Activated T-helper 17 cell treated with anti-CD3 and anti-CD28 coated beads, Interleukin-2, amount 50 U/mL, for 72 hours (primary cell): ENCODE data around the gene SEC22B. TPM values are rescaled to one million over a fixed set of nuclear protein-coding genes. Genes with fewer than 3 reads are reported as not detected.
A peak's percentile ranks its signal among the peaks of the same experiment; 100 is the strongest.
"Not testable (repeated sequence)": the region's sequence is repeated elsewhere in the genome, so short reads cannot be mapped to it uniquely, and the experiment has no call there.

Source experiments
- ATAC-seq: fragments of 150-1000 bp; cut with Tn5 transposase; replicated peaks from 2 replicates; pipeline ENCODE4 v1.10.0; 2021; ENCODE audit warnings: mild to moderate bottlenecking, moderate library complexity
- H3K27ac Mint-ChIP-seq: one replicate; pipeline ENCODE4 v1.8.0; 2022; ENCODE audit warnings: mixed read lengths
- H3K27me3 Mint-ChIP-seq: one replicate; pipeline ENCODE4 v1.8.0; 2022; ENCODE audit warnings: mixed read lengths
- H3K36me3 Mint-ChIP-seq: one replicate; pipeline ENCODE4 v1.8.0; 2022; ENCODE audit warnings: low read depth, mild to moderate bottlenecking, mixed read lengths
- H3K4me1 Mint-ChIP-seq: one replicate; pipeline ENCODE4 v1.8.0; 2022; ENCODE audit warnings: mixed read lengths
- H3K4me3 Mint-ChIP-seq: one replicate; pipeline ENCODE4 v1.8.0; 2022; ENCODE audit warnings: mild to moderate bottlenecking, mixed read lengths
- H3K9me3 Mint-ChIP-seq: one replicate; pipeline ENCODE4 v1.8.0; 2022; ENCODE audit warnings: mixed read lengths
- total RNA-seq, 2 donors: library from RNA; stranded (reverse); gene quantifications; one replicate each; pipeline ENCODE4 v1.2.3, GENCODE V29; 2022

Gene SEC22B
- 10 to 100 TPM; 23.3 to 23.7 TPM for total RNA-seq

GRCh38 chr1:120176092-120176855, at the start of gene SEC22B:
TSS of gene SEC22B (minus strand) at chr1:120176520. CDS start at chr1:120176381, 139 bp downstream.
- Mint-ChIP-seq H3K27me3 (no peaks in the 10 kb centered on the region), H3K4me3 (peak within 1 kb of the TSS; percentile 99), H3K36me3 (peaks cover 14% of the 10 kb centered on the region), H3K27ac (peak within 1 kb of the TSS; percentile 99), H3K4me1 (peaks cover 5% of the 10 kb centered on the region), H3K9me3 (no peaks in the 10 kb centered on the region)
- ATAC-seq, result peak; percentile 99

- not testable (repeated sequence) for H3K4me1 Mint-ChIP-seq, H3K27ac Mint-ChIP-seq, ATAC-seq, H3K9me3 Mint-ChIP-seq, H3K27me3 Mint-ChIP-seq, H3K4me3 Mint-ChIP-seq, H3K36me3 Mint-ChIP-seq
Measured at GRCh38 chr1:120217933-120218332, 41.6 kb upstream of the SEC22B start.

GRCh38 chr1:120217175-120217929, 41.0 kb upstream of the SEC22B start:
- not testable (repeated sequence) for H3K27me3 Mint-ChIP-seq, H3K9me3 Mint-ChIP-seq, H3K4me1 Mint-ChIP-seq, H3K36me3 Mint-ChIP-seq, H3K4me3 Mint-ChIP-seq, ATAC-seq, H3K27ac Mint-ChIP-seq

- H3K4me1 Mint-ChIP-seq, H3K36me3 Mint-ChIP-seq, H3K4me3 Mint-ChIP-seq, H3K27me3 Mint-ChIP-seq, H3K27ac Mint-ChIP-seq, H3K9me3 Mint-ChIP-seq: not testable (repeated sequence)
- peak; percentile 63 for ATAC-seq
Measured at GRCh38 chr1:120213606-120214005, 37.3 kb upstream of the SEC22B start.

GRCh38 chr1:120210754-120211153, 34.4 kb upstream of the SEC22B start:
- not testable (repeated sequence) for H3K9me3 Mint-ChIP-seq, H3K27ac Mint-ChIP-seq, H3K4me1 Mint-ChIP-seq, ATAC-seq, H3K27me3 Mint-ChIP-seq, H3K4me3 Mint-ChIP-seq, H3K36me3 Mint-ChIP-seq

- peak overlapping the region; percentile 50 for H3K4me3 Mint-ChIP-seq
- ATAC-seq, result peak; percentile 45
Measured at GRCh38 chr1:120196863-120197775, 20.8 kb upstream of the SEC22B start.

GRCh38 chr1:120188626-120189025, 12.3 kb upstream of the SEC22B start:
- not testable (repeated sequence) for H3K9me3 Mint-ChIP-seq, ATAC-seq, H3K27ac Mint-ChIP-seq, H3K4me1 Mint-ChIP-seq, H3K4me3 Mint-ChIP-seq, H3K27me3 Mint-ChIP-seq, H3K36me3 Mint-ChIP-seq

More at GRCh38 chr1:120196863-120197775, 20.8 kb upstream of the SEC22B start:
- H3K4me1 Mint-ChIP-seq, H3K27ac Mint-ChIP-seq, H3K27me3 Mint-ChIP-seq, H3K36me3 Mint-ChIP-seq, H3K9me3 Mint-ChIP-seq: not testable (repeated sequence)

GRCh38 chr1:120182176-120182707, 5.9 kb upstream of the SEC22B start:
- H3K27me3 Mint-ChIP-seq, H3K36me3 Mint-ChIP-seq, H3K27ac Mint-ChIP-seq, H3K4me1 Mint-ChIP-seq, H3K4me3 Mint-ChIP-seq, H3K9me3 Mint-ChIP-seq: not testable (repeated sequence)
- ATAC-seq, result peak; percentile 62

- not testable (repeated sequence) for H3K9me3 Mint-ChIP-seq, H3K27ac Mint-ChIP-seq, ATAC-seq, H3K27me3 Mint-ChIP-seq, H3K4me1 Mint-ChIP-seq, H3K4me3 Mint-ChIP-seq
- H3K36me3 Mint-ChIP-seq, result peaks cover 14% of the 10 kb centered on the region
Measured at GRCh38 chr1:120179811-120180690, 3.7 kb upstream of the SEC22B start.

GRCh38 chr1:120178799-120179756, 2.8 kb upstream of the SEC22B start:
- Mint-ChIP-seq H3K36me3 (peaks cover 14% of the 10 kb centered on the region), H3K27me3 (no peaks in the 10 kb centered on the region), H3K4me1 (peaks cover 5% of the 10 kb centered on the region), H3K4me3 (no peak overlapping the region), H3K27ac (no peak overlapping the region), H3K9me3 (no peaks in the 10 kb centered on the region)
- no peak for ATAC-seq

GRCh38 chr1:120178058-120178457, 1.7 kb upstream of the SEC22B start:
- ATAC-seq, H3K27me3 Mint-ChIP-seq: not testable (repeated sequence)
- peaks cover 14% of the 10 kb centered on the region for H3K36me3 Mint-ChIP-seq

GRCh38 chr1:120175688-120176087, 632 bp downstream of the SEC22B start:
- Mint-ChIP-seq H3K36me3 (peaks cover 14% of the 10 kb centered on the region), H3K27ac (peak overlapping the region; percentile 99), H3K4me3 (peak overlapping the region; percentile 99)
- ATAC-seq, result peak; percentile 31
- not testable (repeated sequence) for H3K9me3 Mint-ChIP-seq, H3K27me3 Mint-ChIP-seq, H3K4me1 Mint-ChIP-seq

More at GRCh38 chr1:120178058-120178457, 1.7 kb upstream of the SEC22B start:
- H3K9me3 Mint-ChIP-seq, H3K4me3 Mint-ChIP-seq, H3K27ac Mint-ChIP-seq, H3K4me1 Mint-ChIP-seq: not testable (repeated sequence)

GRCh38 chr1:120164761-120165160, 11.6 kb downstream of the SEC22B start:
- H3K36me3 Mint-ChIP-seq, result peaks cover 34% of the 10 kb centered on the region
- not testable (repeated sequence) for H3K9me3 Mint-ChIP-seq, H3K4me1 Mint-ChIP-seq, H3K27ac Mint-ChIP-seq, H3K4me3 Mint-ChIP-seq, ATAC-seq, H3K27me3 Mint-ChIP-seq
